ENCODE results near the gene YDJC.
"Not testable (repeated sequence)": the region's sequence is repeated elsewhere in the genome, so short reads cannot be mapped to it uniquely, and the experiment has no call there.

YDJC gene

GRCh38 chr22:21582801-21583740 lies 46.8 kb downstream of the YDJC start:
- H3K27me3 ChIP-seq = no peaks in the 10 kb centered on the region
- no peaks in the 10 kb centered on the region for H3K9me3 ChIP-seq
- no peak overlapping the region for H3K4me3 ChIP-seq
- peak overlapping the region; percentile 23 for H3K4me2 ChIP-seq
- TF ChIP-seq Cebpa-rat (IDR thresholded peaks at IDR 0.05) = no peak
- H3K4me1 ChIP-seq = peaks cover 59% of the 10 kb centered on the region
- peaks cover 100% of the 10 kb centered on the region for H4K20me1 ChIP-seq
- H3K27ac ChIP-seq = peak overlapping the region; percentile 53; the same call in 1 of the 2 replicates
- peaks cover 65% of the 10 kb centered on the region for H3K36me3 ChIP-seq
- H3K9ac ChIP-seq = peak overlapping the region; percentile 45; the same call in 1 of the 2 replicates

GRCh38 chr22:21581009-21581713 lies 48.7 kb downstream of the YDJC start:
- H3K9me3 ChIP-seq, H3K4me3 ChIP-seq, H3K27me3 ChIP-seq, H3K27ac ChIP-seq, H3K9ac ChIP-seq: not testable (repeated sequence)
- Histone ChIP-seq H3K4me1 (peaks cover 63% of the 10 kb centered on the region), H3K36me3 (peaks cover 68% of the 10 kb centered on the region), H3K4me2 (peak overlapping the region; percentile 8; the same call in 1 of the 2 replicates), H4K20me1 (peaks cover 100% of the 10 kb centered on the region)

- peaks cover 100% of the 10 kb centered on the region for H4K20me1 ChIP-seq
- not testable (repeated sequence) for H3K9me3 ChIP-seq, H3K27ac ChIP-seq, H3K4me3 ChIP-seq, H3K4me2 ChIP-seq, H3K27me3 ChIP-seq, H3K9ac ChIP-seq
- peaks cover 63% of the 10 kb centered on the region for H3K4me1 ChIP-seq
- peaks cover 66% of the 10 kb centered on the region for H3K36me3 ChIP-seq
Measured at GRCh38 chr22:21580623-21581007, 49.2 kb downstream of the YDJC start.

GRCh38 chr22:21579474-21579851 lies 50.4 kb downstream of the YDJC start:
- H3K27me3 ChIP-seq = no peaks in the 10 kb centered on the region
- peak overlapping the region; percentile 6; the same call in 1 of the 2 replicates for H3K9ac ChIP-seq
- H3K36me3 ChIP-seq = peaks cover 58% of the 10 kb centered on the region
- no peak for TF ChIP-seq Cebpa-rat (IDR thresholded peaks at IDR 0.05)
- no peak overlapping the region for H3K27ac ChIP-seq
- no peaks in the 10 kb centered on the region for H3K9me3 ChIP-seq
- H3K4me1 ChIP-seq = peaks cover 63% of the 10 kb centered on the region
- no peak overlapping the region for H3K4me3 ChIP-seq
- peak overlapping the region; percentile 49 for H3K4me2 ChIP-seq
- peaks cover 100% of the 10 kb centered on the region for H4K20me1 ChIP-seq
